Measurements from ENCODE around the gene ST7.

ST7 gene

GRCh38 chr7:117132321-117133120 is 179.2 kb downstream of the ST7 start:
- peak; percentile 12 for DNase-seq (ENCODE audit: low spot score)

DNA sequence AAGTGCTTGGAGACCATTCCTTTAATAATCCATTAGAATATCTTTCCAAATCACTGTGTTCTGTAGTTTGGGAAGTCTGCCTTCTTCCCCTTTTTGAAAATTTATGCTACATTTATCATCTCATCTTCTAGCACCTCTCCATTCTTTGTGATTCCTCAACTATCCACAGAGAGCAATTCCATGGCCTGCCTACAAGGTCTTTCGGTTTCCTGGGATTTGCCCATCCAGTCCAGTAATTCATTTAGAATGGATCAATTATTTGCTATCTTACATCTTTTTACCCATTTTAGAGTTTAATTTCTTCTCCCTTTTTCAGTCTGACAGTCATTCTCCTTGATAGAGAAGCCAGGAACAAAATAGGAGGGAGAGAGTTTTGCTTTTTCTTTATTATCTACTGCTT is 179.8 kb downstream of the ST7 start:
- DNase-seq (ENCODE audit: low spot score) = no peak

DNA sequence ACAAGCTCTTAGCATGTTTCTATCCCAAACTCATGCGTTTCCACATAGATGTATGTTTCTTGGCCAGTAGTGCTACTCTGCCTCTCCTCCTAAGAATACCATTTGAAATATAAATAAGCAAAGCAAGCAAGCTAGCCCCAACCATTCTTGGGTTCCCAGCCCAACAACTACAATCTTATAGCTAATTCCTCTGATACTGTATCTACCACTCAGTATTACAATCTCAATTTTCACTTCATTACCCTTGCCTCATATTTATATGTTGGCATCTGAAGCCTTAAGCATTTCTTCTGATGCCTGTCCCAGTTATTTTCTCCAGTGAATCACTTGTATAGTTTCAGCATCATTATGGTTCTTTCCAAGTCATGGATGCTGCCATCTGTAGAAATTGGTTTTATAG is 181.1 kb downstream of the ST7 start:
- DNase-seq (ENCODE audit: low spot score) = no peak

DNA sequence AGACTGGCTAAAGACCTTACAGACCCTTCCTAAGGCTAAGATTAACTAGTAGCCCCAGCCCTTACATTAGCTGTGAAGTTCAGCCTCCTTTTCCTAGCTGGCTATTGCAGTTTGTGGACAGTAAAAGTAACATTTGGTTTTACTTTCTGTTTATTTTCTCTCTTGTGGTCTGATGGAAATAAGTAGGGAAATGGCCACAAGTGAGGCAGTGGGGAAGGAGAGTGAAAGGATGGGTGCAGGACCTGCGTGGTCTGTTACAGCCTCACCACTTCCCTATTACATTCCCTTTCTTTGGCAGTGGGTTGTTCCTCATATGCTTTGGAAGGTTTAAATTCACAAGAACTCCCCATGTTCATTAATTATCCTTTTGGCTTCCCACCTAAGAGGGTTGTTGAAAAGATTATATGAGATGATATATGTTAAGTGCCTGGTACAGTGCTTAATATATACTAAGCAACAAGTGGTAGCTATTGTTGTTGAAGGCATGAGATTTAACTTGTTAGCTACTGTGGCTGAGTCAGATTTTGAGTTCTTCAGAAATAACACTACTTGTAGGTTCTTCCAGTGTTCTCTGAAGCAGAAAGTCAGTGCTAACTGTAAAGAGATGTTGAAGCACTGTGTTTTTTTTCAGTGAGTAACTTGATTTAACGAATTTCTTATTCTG is 181.7 kb downstream of the ST7 start:
- no peak for DNase-seq (ENCODE audit: low spot score)

- DNase-seq (ENCODE audit: low spot score) = no peak
Measured at GRCh38 chr7:117135553-117135891, 182.2 kb downstream of the ST7 start.

DNA sequence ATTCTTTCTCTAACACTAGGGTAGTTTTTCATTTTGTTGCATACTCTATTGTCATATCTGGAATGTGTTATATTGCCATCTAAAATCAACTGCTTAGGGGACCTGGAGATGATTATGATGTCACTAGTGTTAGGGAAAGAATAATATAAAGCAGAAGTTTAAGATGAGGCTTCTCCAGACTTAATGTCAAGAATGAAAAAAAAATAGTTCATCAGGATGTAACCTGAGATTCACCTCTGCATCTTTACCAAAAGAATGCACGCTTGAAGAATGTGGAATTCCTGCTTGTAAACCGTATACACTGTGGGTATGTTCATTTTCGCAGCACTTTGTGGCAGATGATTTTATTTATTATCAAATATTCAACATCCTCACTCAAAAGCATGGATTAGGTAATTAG is 184.6 kb downstream of the ST7 start:
- DNase-seq (ENCODE audit: low spot score) = no peak

DNA sequence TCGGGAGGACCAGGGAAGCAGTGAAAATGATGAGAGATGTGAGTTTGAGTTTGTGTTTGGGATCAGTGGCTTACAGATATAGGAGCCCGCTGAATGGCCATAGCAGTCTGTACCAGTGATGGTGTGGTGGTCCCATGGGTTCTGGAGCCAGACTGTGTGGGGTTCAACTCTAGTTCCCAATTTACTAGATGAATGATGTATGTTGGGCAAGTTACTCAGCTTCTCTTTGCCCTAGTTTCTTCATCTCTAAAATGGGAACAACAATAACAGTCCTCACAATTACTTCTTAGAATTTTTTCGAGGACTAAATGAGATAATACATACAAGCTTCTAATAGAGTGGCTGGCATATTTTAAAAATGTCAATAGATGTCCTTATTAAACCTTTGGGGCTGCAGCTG is 185.2 kb downstream of the ST7 start:
- no peak for DNase-seq (ENCODE audit: low spot score)

GRCh38 chr7:117138981-117139380 is 185.7 kb downstream of the ST7 start:
- DNase-seq (ENCODE audit: low spot score) = no peak

DNA sequence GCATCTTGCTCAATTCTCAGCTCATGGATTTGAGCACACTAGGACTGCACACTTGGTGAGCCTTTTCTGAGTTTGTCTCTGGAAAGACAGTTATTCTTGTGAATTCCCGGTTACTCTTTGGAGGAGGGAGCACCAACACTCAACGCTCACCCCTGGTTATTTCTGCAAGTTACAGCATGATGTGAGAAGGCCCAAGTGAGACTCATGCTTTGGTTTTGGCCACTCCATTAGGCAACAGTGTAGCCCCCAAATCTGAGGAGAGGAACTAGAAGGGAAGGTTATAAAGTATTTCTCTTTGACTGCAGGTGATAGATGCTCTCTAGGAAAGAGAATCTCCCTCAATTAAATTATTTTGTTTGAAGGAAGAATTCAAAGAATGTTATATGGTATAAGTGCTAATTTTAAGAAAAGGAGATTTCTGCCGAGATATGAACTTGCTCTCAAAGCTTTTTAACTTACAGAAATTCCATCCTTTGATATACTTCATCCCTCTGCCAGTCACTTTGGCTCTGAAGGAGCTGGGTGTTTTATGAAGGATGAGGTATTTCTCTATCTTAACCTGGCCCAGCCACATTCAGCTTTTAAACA is 186.2 kb downstream of the ST7 start:
- no peak for DNase-seq (ENCODE audit: low spot score)

- DNase-seq (ENCODE audit: low spot score) = no peak
Measured at GRCh38 chr7:117140921-117141320, 187.6 kb downstream of the ST7 start.

- DNase-seq (ENCODE audit: low spot score) = no peak
Measured at GRCh38 chr7:117143066-117143465, 189.8 kb downstream of the ST7 start.

- DNase-seq (ENCODE audit: low spot score) = no peak
Measured at GRCh38 chr7:117143580-117143979, 190.3 kb downstream of the ST7 start.

DNA sequence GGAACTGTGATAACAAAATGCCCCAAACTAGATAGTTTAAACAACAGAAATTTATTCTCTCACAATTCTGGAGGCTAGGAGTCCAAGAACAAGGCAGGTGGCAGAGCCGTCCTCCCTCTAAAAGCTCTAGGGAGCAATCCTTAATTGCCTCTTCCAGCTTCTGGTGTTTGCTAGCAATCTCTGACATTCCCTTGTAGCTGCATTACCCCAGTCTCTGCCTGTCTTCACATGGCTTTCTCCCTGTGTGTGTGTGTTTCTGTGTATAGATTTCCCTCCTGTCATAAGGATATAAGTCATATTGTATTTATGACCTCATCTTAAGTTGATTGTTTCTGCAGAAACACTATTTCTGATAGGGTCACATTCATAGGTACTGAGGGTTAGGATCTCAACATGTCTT is 192.0 kb downstream of the ST7 start:
- no peak for DNase-seq (ENCODE audit: low spot score)

DNA sequence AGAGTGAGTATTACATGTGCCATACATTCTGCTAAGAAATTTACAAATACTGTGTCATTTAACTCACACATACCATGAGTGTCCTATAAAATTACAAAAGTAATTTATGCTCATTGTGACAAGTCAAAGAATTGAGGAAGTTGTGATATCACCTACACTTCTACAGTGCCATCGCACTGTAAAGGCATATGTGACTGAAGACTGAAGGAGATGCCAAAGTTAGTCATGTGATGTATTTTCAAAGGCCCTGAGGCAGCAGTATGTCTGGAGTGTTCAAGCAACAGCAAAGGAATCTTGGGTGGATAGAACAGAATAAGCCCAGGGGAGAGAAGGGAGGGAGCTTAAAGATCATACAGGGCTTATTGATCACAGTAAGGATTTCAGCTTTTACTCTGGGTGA is 192.8 kb downstream of the ST7 start:
- DNase-seq (ENCODE audit: low spot score) = no peak

DNA sequence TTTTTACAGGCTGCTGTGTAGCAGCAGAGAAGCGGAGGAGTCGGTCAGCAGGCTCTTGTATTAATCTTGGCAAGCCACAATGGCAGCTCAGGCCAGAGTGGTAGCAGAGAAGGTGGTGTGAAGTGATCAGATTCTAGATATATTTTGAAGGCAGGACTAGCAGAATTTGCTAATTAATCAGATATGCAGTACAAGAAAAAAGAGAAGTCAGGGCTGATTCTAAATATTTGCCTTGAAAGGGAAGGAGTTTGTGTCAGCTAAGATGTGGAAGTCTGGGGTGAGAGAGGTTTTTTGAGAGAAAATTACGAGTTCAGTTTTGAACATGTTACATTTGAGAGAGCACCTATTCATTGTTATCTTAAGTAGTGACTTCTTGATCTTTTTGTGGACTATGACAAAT is 193.2 kb downstream of the ST7 start:
- DNase-seq (ENCODE audit: low spot score) = no peak

GRCh38 chr7:117148971-117149370 is 195.7 kb downstream of the ST7 start:
- DNase-seq (ENCODE audit: low spot score) = no peak

DNA sequence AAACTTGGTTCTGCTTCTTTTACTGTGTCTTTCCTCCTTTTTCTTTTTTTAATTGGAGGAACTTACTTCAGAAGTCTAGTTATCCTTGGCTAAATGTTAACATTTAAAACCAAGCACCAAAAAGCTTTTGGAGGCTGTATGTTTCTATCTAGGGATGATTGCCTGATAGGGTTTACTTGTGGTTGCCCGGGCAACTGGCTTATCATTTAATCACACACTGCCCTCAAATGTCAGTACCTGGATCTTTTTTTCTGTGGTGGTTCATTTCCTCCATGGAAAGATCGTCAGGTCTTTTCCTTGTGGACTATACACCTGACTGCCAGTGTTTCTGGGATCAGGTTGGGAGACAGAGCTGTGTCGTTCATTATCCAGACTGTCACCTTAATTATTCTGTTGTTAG is 196.4 kb downstream of the ST7 start:
- DNase-seq (ENCODE audit: low spot score) = no peak

GRCh38 chr7:117152213-117153007 is 199.1 kb downstream of the ST7 start:
- DNase-seq (ENCODE audit: low spot score) = no peak

- no peak for DNase-seq (ENCODE audit: low spot score)
Measured at GRCh38 chr7:117153016-117153545, 199.8 kb downstream of the ST7 start.

DNA sequence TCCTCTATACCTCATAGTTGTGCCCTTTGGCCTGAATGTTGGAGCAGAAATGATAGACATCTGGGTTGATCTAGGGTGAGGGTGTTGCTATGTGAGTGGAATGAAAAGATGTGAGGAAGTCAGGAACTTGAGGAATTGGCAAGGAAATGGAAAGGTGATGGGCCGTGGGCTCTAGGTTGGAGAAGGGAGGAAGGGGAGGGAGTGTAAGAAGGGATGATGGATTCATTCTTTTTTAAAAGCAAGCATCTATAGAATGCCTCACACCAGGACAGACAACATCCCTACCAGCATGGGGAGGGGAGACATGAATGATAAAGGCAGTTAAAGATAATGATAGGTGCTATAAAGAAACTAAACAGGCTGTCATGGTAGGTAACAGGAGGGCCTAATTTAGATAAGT is 201.4 kb downstream of the ST7 start:
- DNase-seq (ENCODE audit: low spot score) = no peak

GRCh38 chr7:117155694-117156093 is 202.4 kb downstream of the ST7 start:
- no peak for DNase-seq (ENCODE audit: low spot score)

All from hepatic stellate cell (primary cell).